Astrocyte (in vitro differentiated cells and primary cell): ENCODE data around the gene MRGPRG.

ENCODE experiments used
- EZH2 ChIP-seq: IDR thresholded peaks from 2 replicates; pipeline ENCODE4 v1.6.1; 2012; ENCODE audit warnings: mild to moderate bottlenecking, low read length, inconsistent platforms; ENCODE audit not compliant: insufficient read depth
- TF ChIP-seq, protein P1 (sequence below): IDR thresholded peaks from 2 replicates; pipeline ENCODE4 v1.5.1; 2011; ENCODE audit warnings: low read depth, mild to moderate bottlenecking, inconsistent platforms, low read length, moderate library complexity; ENCODE audit not compliant: insufficient read depth

DNA sequence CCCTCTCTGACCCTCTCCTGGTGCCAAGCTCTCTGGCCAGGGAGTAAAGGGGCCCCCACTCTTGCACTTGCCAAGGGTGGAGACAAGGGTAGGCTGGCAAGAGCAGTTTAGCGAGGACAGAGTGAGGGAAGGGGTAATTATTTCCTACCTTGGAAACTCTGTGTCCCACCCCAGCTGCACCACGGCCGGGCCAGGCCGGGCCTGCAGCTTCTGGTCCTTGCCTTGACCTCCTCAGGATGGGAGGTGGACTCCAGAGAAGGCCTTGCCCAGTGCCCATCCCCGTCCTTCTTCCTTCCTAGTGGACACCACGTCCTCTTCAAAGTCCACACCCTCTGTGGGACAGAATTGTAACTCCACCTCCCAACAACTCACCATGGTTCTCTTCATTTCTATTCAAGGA lies 35.1 kb downstream of the MRGPRG start:
- TF ChIP-seq, protein P1, sequence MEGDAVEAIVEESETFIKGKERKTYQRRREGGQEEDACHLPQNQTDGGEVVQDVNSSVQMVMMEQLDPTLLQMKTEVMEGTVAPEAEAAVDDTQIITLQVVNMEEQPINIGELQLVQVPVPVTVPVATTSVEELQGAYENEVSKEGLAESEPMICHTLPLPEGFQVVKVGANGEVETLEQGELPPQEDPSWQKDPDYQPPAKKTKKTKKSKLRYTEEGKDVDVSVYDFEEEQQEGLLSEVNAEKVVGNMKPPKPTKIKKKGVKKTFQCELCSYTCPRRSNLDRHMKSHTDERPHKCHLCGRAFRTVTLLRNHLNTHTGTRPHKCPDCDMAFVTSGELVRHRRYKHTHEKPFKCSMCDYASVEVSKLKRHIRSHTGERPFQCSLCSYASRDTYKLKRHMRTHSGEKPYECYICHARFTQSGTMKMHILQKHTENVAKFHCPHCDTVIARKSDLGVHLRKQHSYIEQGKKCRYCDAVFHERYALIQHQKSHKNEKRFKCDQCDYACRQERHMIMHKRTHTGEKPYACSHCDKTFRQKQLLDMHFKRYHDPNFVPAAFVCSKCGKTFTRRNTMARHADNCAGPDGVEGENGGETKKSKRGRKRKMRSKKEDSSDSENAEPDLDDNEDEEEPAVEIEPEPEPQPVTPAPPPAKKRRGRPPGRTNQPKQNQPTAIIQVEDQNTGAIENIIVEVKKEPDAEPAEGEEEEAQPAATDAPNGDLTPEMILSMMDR = no peak
- no peak for TF ChIP-seq EZH2
